PC-9 (cell line): ENCODE results near the gene GCNT2.

Experiments used
- EZH2 ChIP-seq: fragments of 200-600 bp; sonication (generic); IDR thresholded peaks from 2 replicates; pipeline ENCODE4 v1.8.0; 2017; ENCODE audit warnings: antibody characterized with exemption, low read depth
- TF ChIP-seq, protein P1 (sequence below): fragments of 200-600 bp; sonication (generic); conservative IDR thresholded peaks from 2 replicates; pipeline ENCODE4 v1.6.1; 2017; ENCODE audit warnings: mixed run types, antibody characterized with exemption, mild to moderate bottlenecking, moderate library complexity

- TF ChIP-seq, protein P1, sequence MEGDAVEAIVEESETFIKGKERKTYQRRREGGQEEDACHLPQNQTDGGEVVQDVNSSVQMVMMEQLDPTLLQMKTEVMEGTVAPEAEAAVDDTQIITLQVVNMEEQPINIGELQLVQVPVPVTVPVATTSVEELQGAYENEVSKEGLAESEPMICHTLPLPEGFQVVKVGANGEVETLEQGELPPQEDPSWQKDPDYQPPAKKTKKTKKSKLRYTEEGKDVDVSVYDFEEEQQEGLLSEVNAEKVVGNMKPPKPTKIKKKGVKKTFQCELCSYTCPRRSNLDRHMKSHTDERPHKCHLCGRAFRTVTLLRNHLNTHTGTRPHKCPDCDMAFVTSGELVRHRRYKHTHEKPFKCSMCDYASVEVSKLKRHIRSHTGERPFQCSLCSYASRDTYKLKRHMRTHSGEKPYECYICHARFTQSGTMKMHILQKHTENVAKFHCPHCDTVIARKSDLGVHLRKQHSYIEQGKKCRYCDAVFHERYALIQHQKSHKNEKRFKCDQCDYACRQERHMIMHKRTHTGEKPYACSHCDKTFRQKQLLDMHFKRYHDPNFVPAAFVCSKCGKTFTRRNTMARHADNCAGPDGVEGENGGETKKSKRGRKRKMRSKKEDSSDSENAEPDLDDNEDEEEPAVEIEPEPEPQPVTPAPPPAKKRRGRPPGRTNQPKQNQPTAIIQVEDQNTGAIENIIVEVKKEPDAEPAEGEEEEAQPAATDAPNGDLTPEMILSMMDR = no peak
- no peak for TF ChIP-seq EZH2
Measured at GRCh38 chr6:10640412-10640811, 119.3 kb downstream of the GCNT2 start.
